Activated CD8-positive, alpha-beta memory T cell treated with anti-CD3 and anti-CD28 coated beads for 48 hours (primary cell): Measurements from ENCODE around the gene MUC5AC.
"Not testable (repeated sequence)": the region's sequence is repeated elsewhere in the genome, so short reads cannot be mapped to it uniquely, and the experiment has no call there.

Experiments used
- DNase-seq, 3 experiments: peaks; one replicate each; pipeline ENCODE4 v3.0.0-alpha.2; 2020; ENCODE audit warnings: low read depth in 2 of 3, low spot score in 2 of 3

Gene MUC5AC

GRCh38 chr11:1206391-1207271 is 48.9 kb downstream of the MUC5AC start:
- DNase-seq: no peak

- DNase-seq: no peak
Measured at GRCh38 chr11:1207401-1208143, 49.8 kb downstream of the MUC5AC start.

- no peak for DNase-seq
Measured at GRCh38 chr11:1208144-1208393, 50.3 kb downstream of the MUC5AC start.

- no peak for DNase-seq
Measured at GRCh38 chr11:1208394-1209261, 50.9 kb downstream of the MUC5AC start.

- DNase-seq: no peak
Measured at GRCh38 chr11:1209371-1210057, 51.8 kb downstream of the MUC5AC start.

GRCh38 chr11:1211838-1212237 is 54.1 kb downstream of the MUC5AC start:
- no peak for DNase-seq

- DNase-seq: not testable (repeated sequence)
Measured at GRCh38 chr11:1215826-1216225, 58.1 kb downstream of the MUC5AC start.

GRCh38 chr11:1217151-1217550 is 59.4 kb downstream of the MUC5AC start:
- DNase-seq: no peak

- DNase-seq: no peak
Measured at GRCh38 chr11:1218256-1218787, 60.6 kb downstream of the MUC5AC start.

GRCh38 chr11:1218788-1219445 is 61.2 kb downstream of the MUC5AC start:
- no peak for DNase-seq

- DNase-seq: no peak
Measured at GRCh38 chr11:1219446-1219833, 61.7 kb downstream of the MUC5AC start.

- no peak for DNase-seq
Measured at GRCh38 chr11:1219834-1220815, 62.4 kb downstream of the MUC5AC start.

- no peak for DNase-seq
Measured at GRCh38 chr11:1220941-1221721, 63.4 kb downstream of the MUC5AC start.

- no peak for DNase-seq
Measured at GRCh38 chr11:1221848-1222311, 64.1 kb downstream of the MUC5AC start.

GRCh38 chr11:1222491-1223345 is 65.0 kb downstream of the MUC5AC start, which contains the start of gene MUC5B:
Gene MUC5B, plus strand, starts transcription at chr11:1223066. Its CDS starts 58 bp downstream, at chr11:1223124.
- DNase-seq: no peak

GRCh38 chr11:1223346-1224110 is 65.8 kb downstream of the MUC5AC start:
- no peak for DNase-seq
